ENCODE results near the gene IL34.

DNA sequence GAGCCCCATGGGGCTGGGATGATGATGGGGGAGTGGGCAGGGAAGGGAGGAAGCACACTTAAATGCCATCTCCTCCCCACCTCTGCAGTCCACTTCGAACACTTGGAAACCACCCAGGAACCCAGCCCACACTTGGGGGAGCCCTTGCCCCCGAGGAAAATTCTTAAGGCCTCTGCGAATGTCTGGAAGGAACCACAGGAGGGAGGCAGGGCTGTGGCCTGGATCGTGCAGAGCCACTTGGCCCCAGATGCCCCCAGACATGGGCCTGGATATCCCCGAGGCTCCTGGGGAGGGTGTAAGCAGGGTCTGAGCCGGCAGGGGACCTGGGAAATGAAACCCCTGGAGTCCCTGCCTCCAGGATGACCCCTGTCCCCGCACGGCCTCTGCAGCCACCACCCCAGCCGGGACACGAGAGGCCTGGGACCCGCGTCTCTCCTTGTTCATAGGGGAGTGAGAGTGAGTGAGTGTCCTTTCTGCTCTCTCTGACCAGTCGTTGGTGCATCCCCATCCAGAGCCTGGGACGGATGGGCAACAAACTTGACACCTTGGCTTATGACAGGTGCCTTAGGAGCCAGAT is 51.3 kb downstream of the IL34 start:
- TF ChIP-seq TP53 (CRISPR knock-in tag; conservative IDR thresholded peaks at IDR 0.05) = no peak
- no peak for TF ChIP-seq IRF2 (CRISPR knock-in tag; IDR thresholded peaks at IDR 0.05)
- TF ChIP-seq, protein P1, sequence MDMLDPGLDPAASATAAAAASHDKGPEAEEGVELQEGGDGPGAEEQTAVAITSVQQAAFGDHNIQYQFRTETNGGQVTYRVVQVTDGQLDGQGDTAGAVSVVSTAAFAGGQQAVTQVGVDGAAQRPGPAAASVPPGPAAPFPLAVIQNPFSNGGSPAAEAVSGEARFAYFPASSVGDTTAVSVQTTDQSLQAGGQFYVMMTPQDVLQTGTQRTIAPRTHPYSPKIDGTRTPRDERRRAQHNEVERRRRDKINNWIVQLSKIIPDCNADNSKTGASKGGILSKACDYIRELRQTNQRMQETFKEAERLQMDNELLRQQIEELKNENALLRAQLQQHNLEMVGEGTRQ (IDR thresholded peaks at IDR 0.05; ENCODE audit: low read depth, low read length) = no peak
- TF ChIP-seq, protein P1 (CRISPR knock-in tag; IDR thresholded peaks at IDR 0.05; ENCODE audit: borderline replicate concordance) = no peak
- TF ChIP-seq, protein P2, sequence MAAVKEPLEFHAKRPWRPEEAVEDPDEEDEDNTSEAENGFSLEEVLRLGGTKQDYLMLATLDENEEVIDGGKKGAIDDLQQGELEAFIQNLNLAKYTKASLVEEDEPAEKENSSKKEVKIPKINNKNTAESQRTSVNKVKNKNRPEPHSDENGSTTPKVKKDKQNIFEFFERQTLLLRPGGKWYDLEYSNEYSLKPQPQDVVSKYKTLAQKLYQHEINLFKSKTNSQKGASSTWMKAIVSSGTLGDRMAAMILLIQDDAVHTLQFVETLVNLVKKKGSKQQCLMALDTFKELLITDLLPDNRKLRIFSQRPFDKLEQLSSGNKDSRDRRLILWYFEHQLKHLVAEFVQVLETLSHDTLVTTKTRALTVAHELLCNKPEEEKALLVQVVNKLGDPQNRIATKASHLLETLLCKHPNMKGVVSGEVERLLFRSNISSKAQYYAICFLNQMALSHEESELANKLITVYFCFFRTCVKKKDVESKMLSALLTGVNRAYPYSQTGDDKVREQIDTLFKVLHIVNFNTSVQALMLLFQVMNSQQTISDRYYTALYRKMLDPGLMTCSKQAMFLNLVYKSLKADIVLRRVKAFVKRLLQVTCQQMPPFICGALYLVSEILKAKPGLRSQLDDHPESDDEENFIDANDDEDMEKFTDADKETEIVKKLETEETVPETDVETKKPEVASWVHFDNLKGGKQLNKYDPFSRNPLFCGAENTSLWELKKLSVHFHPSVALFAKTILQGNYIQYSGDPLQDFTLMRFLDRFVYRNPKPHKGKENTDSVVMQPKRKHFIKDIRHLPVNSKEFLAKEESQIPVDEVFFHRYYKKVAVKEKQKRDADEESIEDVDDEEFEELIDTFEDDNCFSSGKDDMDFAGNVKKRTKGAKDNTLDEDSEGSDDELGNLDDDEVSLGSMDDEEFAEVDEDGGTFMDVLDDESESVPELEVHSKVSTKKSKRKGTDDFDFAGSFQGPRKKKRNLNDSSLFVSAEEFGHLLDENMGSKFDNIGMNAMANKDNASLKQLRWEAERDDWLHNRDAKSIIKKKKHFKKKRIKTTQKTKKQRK (IDR thresholded peaks at IDR 0.05; ENCODE audit: low read length) = no peak
- TF ChIP-seq ZNF546 (CRISPR knock-in tag; conservative IDR thresholded peaks at IDR 0.05) = no peak
- TF ChIP-seq, protein P3, sequence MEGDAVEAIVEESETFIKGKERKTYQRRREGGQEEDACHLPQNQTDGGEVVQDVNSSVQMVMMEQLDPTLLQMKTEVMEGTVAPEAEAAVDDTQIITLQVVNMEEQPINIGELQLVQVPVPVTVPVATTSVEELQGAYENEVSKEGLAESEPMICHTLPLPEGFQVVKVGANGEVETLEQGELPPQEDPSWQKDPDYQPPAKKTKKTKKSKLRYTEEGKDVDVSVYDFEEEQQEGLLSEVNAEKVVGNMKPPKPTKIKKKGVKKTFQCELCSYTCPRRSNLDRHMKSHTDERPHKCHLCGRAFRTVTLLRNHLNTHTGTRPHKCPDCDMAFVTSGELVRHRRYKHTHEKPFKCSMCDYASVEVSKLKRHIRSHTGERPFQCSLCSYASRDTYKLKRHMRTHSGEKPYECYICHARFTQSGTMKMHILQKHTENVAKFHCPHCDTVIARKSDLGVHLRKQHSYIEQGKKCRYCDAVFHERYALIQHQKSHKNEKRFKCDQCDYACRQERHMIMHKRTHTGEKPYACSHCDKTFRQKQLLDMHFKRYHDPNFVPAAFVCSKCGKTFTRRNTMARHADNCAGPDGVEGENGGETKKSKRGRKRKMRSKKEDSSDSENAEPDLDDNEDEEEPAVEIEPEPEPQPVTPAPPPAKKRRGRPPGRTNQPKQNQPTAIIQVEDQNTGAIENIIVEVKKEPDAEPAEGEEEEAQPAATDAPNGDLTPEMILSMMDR (CRISPR knock-in tag; IDR thresholded peaks at IDR 0.05) = no peak
- TF ChIP-seq ZZZ3 (CRISPR knock-in tag; IDR thresholded peaks at IDR 0.05; ENCODE audit: borderline replicate concordance) = no peak
- TF ChIP-seq, protein P4, sequence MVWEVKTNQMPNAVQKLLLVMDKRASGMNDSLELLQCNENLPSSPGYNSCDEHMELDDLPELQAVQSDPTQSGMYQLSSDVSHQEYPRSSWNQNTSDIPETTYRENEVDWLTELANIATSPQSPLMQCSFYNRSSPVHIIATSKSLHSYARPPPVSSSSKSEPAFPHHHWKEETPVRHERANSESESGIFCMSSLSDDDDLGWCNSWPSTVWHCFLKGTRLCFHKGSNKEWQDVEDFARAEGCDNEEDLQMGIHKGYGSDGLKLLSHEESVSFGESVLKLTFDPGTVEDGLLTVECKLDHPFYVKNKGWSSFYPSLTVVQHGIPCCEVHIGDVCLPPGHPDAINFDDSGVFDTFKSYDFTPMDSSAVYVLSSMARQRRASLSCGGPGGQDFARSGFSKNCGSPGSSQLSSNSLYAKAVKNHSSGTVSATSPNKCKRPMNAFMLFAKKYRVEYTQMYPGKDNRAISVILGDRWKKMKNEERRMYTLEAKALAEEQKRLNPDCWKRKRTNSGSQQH (CRISPR knock-in tag; IDR thresholded peaks at IDR 0.05; ENCODE audit: low read depth) = no peak
